GM12872 (cell line): ENCODE data around the gene KCNIP1.

Source experiments
- CTCF ChIP-seq: IDR thresholded peaks from 3 replicates; pipeline ENCODE4 v1.5.1; 2011; ENCODE audit warnings: low read depth, mild to moderate bottlenecking, low read length, moderate library complexity; ENCODE audit not compliant: insufficient read depth

Gene KCNIP1

GRCh38 chr5:170753311-170753710, 249.5 kb downstream of the KCNIP1 start:
- TF ChIP-seq CTCF = no peak

GRCh38 chr5:170755679-170756456, 252.0 kb downstream of the KCNIP1 start:
- TF ChIP-seq CTCF = no peak

GRCh38 chr5:170756691-170757090, 252.9 kb downstream of the KCNIP1 start:
- TF ChIP-seq CTCF = no peak

GRCh38 chr5:170757182-170757601, 253.4 kb downstream of the KCNIP1 start:
- no peak for TF ChIP-seq CTCF

- no peak for TF ChIP-seq CTCF
Observed at GRCh38 chr5:170757669-170758068, 253.8 kb downstream of the KCNIP1 start.

- TF ChIP-seq CTCF = no peak
Observed at GRCh38 chr5:170758481-170758880, 254.7 kb downstream of the KCNIP1 start.

- no peak for TF ChIP-seq CTCF
Observed at GRCh38 chr5:170760113-170760512, 256.3 kb downstream of the KCNIP1 start.
